Heart left ventricle (tissue), 16 donors: Measurements from ENCODE around the gene SALL1. TPM values are rescaled to one million over a fixed set of nuclear protein-coding genes. Genes with fewer than 3 reads are reported as not detected.

Experiments
- ATAC-seq, 4 donors: fragments of 200-7000 bp; cut with Tn5 transposase; one replicate each; pipeline ENCODE4 v1.9.1; 2020 to 2022; ENCODE audit warnings: moderate library complexity in 4 of 4, mild to moderate bottlenecking in 3 of 4, moderate number of reproducible peaks in 1 of 4
- DNase-seq, 5 donors: peaks; one replicate each; pipeline ENCODE4 v3.0.0-alpha.2; 2020
- H3K27ac ChIP-seq, 12 donors: fragments of 200-600 bp; sonication (generic) in 4 of 12; one replicate each; pipeline versions ENCODE4 v1.5.0 to v1.8.0; 2016 to 2022; ENCODE audit warnings: mild to moderate bottlenecking in 2 of 12
- H3K27me3 ChIP-seq, 9 donors: fragments of 200-600 bp; sonication (generic) in 2 of 9; one replicate each; pipeline versions ENCODE4 v1.5.1 to v1.8.0; 2016 to 2022; ENCODE audit warnings: mild to moderate bottlenecking in 3 of 9
- H3K36me3 ChIP-seq, 9 donors: fragments of 200-600 bp; sonication (generic) in 2 of 9; one replicate each; pipeline versions ENCODE4 v1.5.0 to v1.8.0; 2018 to 2022; ENCODE audit warnings: mild to moderate bottlenecking in 2 of 9
- H3K4me1 ChIP-seq, 12 donors: fragments of 200-600 bp; sonication (generic) in 4 of 12; one replicate each; pipeline versions ENCODE4 v1.5.0 to v1.8.0; 2016 to 2022; ENCODE audit warnings: mild to moderate bottlenecking in 3 of 12
- H3K4me3 ChIP-seq, 12 donors: fragments of 200-600 bp; sonication (generic) in 4 of 12; one replicate each; pipeline versions ENCODE4 v1.5.0 to v1.8.0; 2017 to 2022; ENCODE audit warnings: mild to moderate bottlenecking in 9 of 12, moderate library complexity in 4 of 12
- H3K9me3 ChIP-seq, 12 donors: fragments of 200-600 bp; sonication (generic) in 4 of 12; one replicate each; pipeline versions ENCODE4 v1.5.0 to v1.8.0; 2016 to 2022; ENCODE audit warnings: mild to moderate bottlenecking in 1 of 12
- POLR2A ChIP-seq, 2 donors: fragments of 450-650 bp; IDR thresholded peaks; one replicate each; pipeline ENCODE4 v1.6.1; 2017; ENCODE audit warnings: antibody characterized with exemption in 2 of 2, mild to moderate bottlenecking in 2 of 2, moderate library complexity in 2 of 2
- WGBS, 4 donors: extraction: QIAGEN DNeasy Blood & Tissue Kit in 2 of 4; methylation state at CpG; one replicate each; pipeline versions ENCODE4 v1.1.5 to v1.1.7; 2013 to 2018; 5-methylcytosine and 5-hydroxymethylcytosine counted together
- intact Hi-C, 10 donors: fragments of 100-400 bp; cut with DNase I; formaldehyde crosslinking; loops; one replicate each; pipeline versions ENCODE4 v1.11.1 to v1.14.2; 2022
- polyA plus RNA-seq, 2 donors: library from polyadenylated mRNA; stranded (reverse); fragments of 200-250 nt; gene quantifications; one replicate each; pipeline ENCODE4 v1.2.3, GENCODE V29; 2013
- total RNA-seq, 9 donors: library from RNA; depleted of rRNA in 2 of 9; stranded (reverse); fragments of >200 nt in 2 of 9; fragmentation: NEBNext Ultra II Directional in 3 of 9; extraction: Animal tissue kit (Norgen Biotek cat#: 25700) in 3 of 9; gene quantifications; one replicate each; pipeline versions ENCODE4 v1.1.0 to v1.2.4, GENCODE V29; 2016 to 2023
- TF ChIP-seq, protein P1 (sequence below), 12 donors: fragments of 200-600 bp; sonication (generic) in 4 of 12; IDR thresholded peaks; one replicate each; pipeline versions ENCODE4 v1.5.0 to v1.8.0; 2018 to 2022; ENCODE audit warnings: antibody characterized with exemption in 12 of 12, mild to moderate bottlenecking in 5 of 12
- donor health status: ischemic (EF 13 %, LVEDD 7.1; RV severe dilation, severe dysfunction).
- donor health status: healthy with polysubstance abuse.
- donor health status: DM: no; HTN: yes; CAD: no.
- donor health status: DM: no; HTN: no; CAD: no.
- donor health status: ischemic (EF 25% LVEDD 6.9; RV normal size, moderate dysfunction).
- donor health status: ischemic (EF 25% LVEDD 5.7; RV mildly dilated, moderate dysfunction).
- donor health status: healthy.
- donor health status: DM: yes; HTN: yes; CAD: no.
- donor health status: ischemic (EF 35%, LVEDD 5.7; RV mildly dilated, moderate dysfunction).
- donor health status: nonischemic (EF 11% LVEDD 7.7; RV severe dilation, severe dysfunction).
- donor health status: DM: yes; HTN: yes; CAD: no.
- donor health status: PGD.
- donor health status: ischemic (EF 29% LVEDD 5.4; RV normal size, mild dysfunction).
- donor health status: nonischemic (EF 23%, LVEDD 6.1; RV moderate dilation, normal function).

The SALL1 gene
- total and polyA plus RNA-seq, 11 donors = 0.05 to 0.75 (median 0.08) TPM; not detected in 4

DNA sequence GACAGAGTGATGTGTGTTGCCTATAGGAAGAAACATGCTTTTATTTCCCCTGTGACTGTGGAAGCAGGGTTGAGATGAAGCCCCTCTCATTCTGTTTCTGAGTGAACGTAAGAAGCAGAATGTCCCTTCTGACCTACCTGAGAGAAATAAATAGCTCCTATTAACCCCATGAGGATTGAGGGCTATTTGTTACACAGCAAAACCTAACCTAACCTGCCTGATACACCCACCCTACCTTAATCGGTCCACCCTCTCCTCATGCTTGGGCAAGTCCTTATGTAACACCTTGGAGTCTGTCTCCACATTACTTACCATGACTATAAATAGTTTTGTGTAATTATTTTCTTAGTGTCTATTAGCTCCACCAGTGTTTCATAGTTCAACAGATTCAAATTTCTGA, 41.9 kb downstream of the SALL1 start:
- WGBS, 4 donors = 91 to 96% (median 92%) methylated on average over 2 of the region's 2 CpGs

DNA sequence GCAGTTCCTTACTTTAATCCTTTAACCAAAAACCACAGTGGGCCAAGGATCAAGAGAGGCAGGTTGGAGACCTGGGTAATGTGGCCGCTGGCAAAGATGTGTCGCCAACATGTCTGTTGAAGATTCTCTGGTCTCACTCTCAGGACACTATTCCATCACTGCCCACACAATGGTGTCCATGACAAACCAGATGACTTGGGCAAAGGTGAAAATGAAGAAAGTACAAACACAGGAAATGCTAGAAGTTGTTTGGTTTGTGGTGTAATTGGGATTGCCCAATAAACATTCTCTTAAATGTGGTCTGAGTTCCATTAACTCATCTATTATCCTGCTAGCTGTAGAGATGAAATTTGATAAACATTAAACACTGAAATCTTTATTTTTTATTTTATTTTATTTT, 43.3 kb downstream of the SALL1 start:
- H3K27ac ChIP-seq = no peak overlapping the region
- no peak overlapping the region for H3K4me3 ChIP-seq
- H3K4me1 ChIP-seq = peaks cover 0 to 4% (median 0%) of the 10 kb centered on the region in 12 donors
- TF ChIP-seq, protein P1, sequence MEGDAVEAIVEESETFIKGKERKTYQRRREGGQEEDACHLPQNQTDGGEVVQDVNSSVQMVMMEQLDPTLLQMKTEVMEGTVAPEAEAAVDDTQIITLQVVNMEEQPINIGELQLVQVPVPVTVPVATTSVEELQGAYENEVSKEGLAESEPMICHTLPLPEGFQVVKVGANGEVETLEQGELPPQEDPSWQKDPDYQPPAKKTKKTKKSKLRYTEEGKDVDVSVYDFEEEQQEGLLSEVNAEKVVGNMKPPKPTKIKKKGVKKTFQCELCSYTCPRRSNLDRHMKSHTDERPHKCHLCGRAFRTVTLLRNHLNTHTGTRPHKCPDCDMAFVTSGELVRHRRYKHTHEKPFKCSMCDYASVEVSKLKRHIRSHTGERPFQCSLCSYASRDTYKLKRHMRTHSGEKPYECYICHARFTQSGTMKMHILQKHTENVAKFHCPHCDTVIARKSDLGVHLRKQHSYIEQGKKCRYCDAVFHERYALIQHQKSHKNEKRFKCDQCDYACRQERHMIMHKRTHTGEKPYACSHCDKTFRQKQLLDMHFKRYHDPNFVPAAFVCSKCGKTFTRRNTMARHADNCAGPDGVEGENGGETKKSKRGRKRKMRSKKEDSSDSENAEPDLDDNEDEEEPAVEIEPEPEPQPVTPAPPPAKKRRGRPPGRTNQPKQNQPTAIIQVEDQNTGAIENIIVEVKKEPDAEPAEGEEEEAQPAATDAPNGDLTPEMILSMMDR (IDR thresholded peaks at IDR 0.05) = no peak
- no peak for TF ChIP-seq POLR2A (IDR thresholded peaks at IDR 0.05)
- no peaks in the 10 kb centered on the region for H3K36me3 ChIP-seq
- 84 to 98% (median 94%) methylated on average over 2 of the region's 2 CpGs for WGBS, 4 donors
- intact Hi-C loops = no loop called here
- H3K27me3 ChIP-seq = peaks cover 0 to 23% (median 10%) of the 10 kb centered on the region in 9 donors
- DNase-seq = no peak
- ATAC-seq = no peak
- peaks cover 0 to 5% (median 0%) of the 10 kb centered on the region in 12 donors for H3K9me3 ChIP-seq

More for the DNA sequence above, 41.9 kb downstream of the SALL1 start:
- peaks cover 0 to 5% (median 0%) of the 10 kb centered on the region in 12 donors for H3K9me3 ChIP-seq
- ATAC-seq (no peak), DNase-seq (no peak)
- no peak overlapping the region for H3K4me3 ChIP-seq
- H3K36me3 ChIP-seq = no peaks in the 10 kb centered on the region
- H3K4me1 ChIP-seq = peaks cover 0 to 12% (median 0%) of the 10 kb centered on the region in 12 donors
- H3K27ac ChIP-seq = no peak overlapping the region
- no peak for TF ChIP-seq POLR2A (IDR thresholded peaks at IDR 0.05)
- TF ChIP-seq, protein P1 (IDR thresholded peaks at IDR 0.05) = no peak
- intact Hi-C loops = no loop called here
- peaks cover 0 to 37% (median 24%) of the 10 kb centered on the region in 9 donors for H3K27me3 ChIP-seq

- 80 to 86% (median 82%) methylated on average over 2 of the region's 2 CpGs for WGBS, 4 donors
- H3K36me3 ChIP-seq = no peaks in the 10 kb centered on the region
- H3K9me3 ChIP-seq = peaks cover 0 to 5% (median 0%) of the 10 kb centered on the region in 12 donors
- no peak for DNase-seq
- H3K4me3 ChIP-seq = no peak overlapping the region
- intact Hi-C loops = no loop called here
- no peak for ATAC-seq
- H3K4me1 ChIP-seq = no peaks in the 10 kb centered on the region
- H3K27me3 ChIP-seq = peaks cover 0 to 12% (median 6%) of the 10 kb centered on the region in 9 donors
- H3K27ac ChIP-seq = no peak overlapping the region
- TF ChIP-seq, protein P1 (IDR thresholded peaks at IDR 0.05) = no peak
- no peak for TF ChIP-seq POLR2A (IDR thresholded peaks at IDR 0.05)
These were observed 44.5 kb downstream of the SALL1 start for GRCh38 chr16:51106535-51106934.

GRCh38 chr16:51103590-51103989, 47.5 kb downstream of the SALL1 start:
- ATAC-seq = no peak
- intact Hi-C loops = no loop called here
- no peaks in the 10 kb centered on the region for H3K4me1 ChIP-seq
- no peak overlapping the region for H3K27ac ChIP-seq
- TF ChIP-seq, protein P1 (IDR thresholded peaks at IDR 0.05) = no peak
- TF ChIP-seq POLR2A (IDR thresholded peaks at IDR 0.05) = no peak
- H3K36me3 ChIP-seq = no peaks in the 10 kb centered on the region
- H3K27me3 ChIP-seq = peaks cover 0 to 3% (median 0%) of the 10 kb centered on the region in 9 donors
- H3K9me3 ChIP-seq = no peaks in the 10 kb centered on the region
- DNase-seq = no peak
- no peak overlapping the region for H3K4me3 ChIP-seq
- 77 to 81% (median 78%) methylated on average over 4 of the region's 4 CpGs for WGBS, 4 donors
